Type B pancreatic cell (in vitro differentiated cells): ENCODE measurements around the gene ABCA2. TPM values are rescaled to one million over a fixed set of nuclear protein-coding genes. Genes with fewer than 3 reads are reported as not detected.

ENCODE experiments used
- DNase-seq: peaks from one replicate; pipeline ENCODE4 v3.0.0; 2021; ENCODE audit warnings: mixed read lengths; ENCODE audit not compliant: unreplicated experiment; ENCODE audit errors: extremely low spot score
- H3K27ac Mint-ChIP-seq: 2 replicates; pipeline ENCODE4 v1.8.0; 2021; ENCODE audit warnings: mild to moderate bottlenecking, mixed read lengths
- H3K27me3 Mint-ChIP-seq: 2 replicates; pipeline ENCODE4 v1.8.0; 2021; ENCODE audit warnings: mixed read lengths
- H3K36me3 Mint-ChIP-seq: 2 replicates; pipeline ENCODE4 v1.8.0; 2021; ENCODE audit warnings: mixed read lengths
- H3K4me1 Mint-ChIP-seq: one replicate; pipeline ENCODE4 v1.8.0; 2021; ENCODE audit warnings: mixed read lengths; ENCODE audit not compliant: unreplicated experiment
- H3K4me3 Mint-ChIP-seq: 2 replicates; pipeline ENCODE4 v1.8.0; 2021; ENCODE audit warnings: mild to moderate bottlenecking, mixed read lengths
- H3K9me3 Mint-ChIP-seq: 2 replicates; pipeline ENCODE4 v1.8.0; 2021; ENCODE audit warnings: mixed read lengths
- long read RNA-seq: library from polyadenylated mRNA; unstranded; transcript quantifications from one replicate; pipeline ENCODE4 v2.0.0, GENCODE V29; 2020
- total RNA-seq: library from RNA; stranded (reverse); gene quantifications from 2 replicates; pipeline ENCODE4 v1.2.1, GENCODE V29; 2021; ENCODE audit warnings: low replicate concordance
- TF ChIP-seq, protein P1 (sequence below): fragments of 200-600 bp; sonication (generic); conservative IDR thresholded peaks from 2 replicates; pipeline ENCODE4 v1.5.0; 2021; ENCODE audit warnings: antibody characterized with exemption, mild to moderate bottlenecking

The ABCA2 gene, protein sequence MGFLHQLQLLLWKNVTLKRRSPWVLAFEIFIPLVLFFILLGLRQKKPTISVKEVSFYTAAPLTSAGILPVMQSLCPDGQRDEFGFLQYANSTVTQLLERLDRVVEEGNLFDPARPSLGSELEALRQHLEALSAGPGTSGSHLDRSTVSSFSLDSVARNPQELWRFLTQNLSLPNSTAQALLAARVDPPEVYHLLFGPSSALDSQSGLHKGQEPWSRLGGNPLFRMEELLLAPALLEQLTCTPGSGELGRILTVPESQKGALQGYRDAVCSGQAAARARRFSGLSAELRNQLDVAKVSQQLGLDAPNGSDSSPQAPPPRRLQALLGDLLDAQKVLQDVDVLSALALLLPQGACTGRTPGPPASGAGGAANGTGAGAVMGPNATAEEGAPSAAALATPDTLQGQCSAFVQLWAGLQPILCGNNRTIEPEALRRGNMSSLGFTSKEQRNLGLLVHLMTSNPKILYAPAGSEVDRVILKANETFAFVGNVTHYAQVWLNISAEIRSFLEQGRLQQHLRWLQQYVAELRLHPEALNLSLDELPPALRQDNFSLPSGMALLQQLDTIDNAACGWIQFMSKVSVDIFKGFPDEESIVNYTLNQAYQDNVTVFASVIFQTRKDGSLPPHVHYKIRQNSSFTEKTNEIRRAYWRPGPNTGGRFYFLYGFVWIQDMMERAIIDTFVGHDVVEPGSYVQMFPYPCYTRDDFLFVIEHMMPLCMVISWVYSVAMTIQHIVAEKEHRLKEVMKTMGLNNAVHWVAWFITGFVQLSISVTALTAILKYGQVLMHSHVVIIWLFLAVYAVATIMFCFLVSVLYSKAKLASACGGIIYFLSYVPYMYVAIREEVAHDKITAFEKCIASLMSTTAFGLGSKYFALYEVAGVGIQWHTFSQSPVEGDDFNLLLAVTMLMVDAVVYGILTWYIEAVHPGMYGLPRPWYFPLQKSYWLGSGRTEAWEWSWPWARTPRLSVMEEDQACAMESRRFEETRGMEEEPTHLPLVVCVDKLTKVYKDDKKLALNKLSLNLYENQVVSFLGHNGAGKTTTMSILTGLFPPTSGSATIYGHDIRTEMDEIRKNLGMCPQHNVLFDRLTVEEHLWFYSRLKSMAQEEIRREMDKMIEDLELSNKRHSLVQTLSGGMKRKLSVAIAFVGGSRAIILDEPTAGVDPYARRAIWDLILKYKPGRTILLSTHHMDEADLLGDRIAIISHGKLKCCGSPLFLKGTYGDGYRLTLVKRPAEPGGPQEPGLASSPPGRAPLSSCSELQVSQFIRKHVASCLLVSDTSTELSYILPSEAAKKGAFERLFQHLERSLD (N-terminal part only)
- 44.7 and 47.7 TPM in 2 replicates for total RNA-seq
- long read RNA-seq, result 0 reads

DNA sequence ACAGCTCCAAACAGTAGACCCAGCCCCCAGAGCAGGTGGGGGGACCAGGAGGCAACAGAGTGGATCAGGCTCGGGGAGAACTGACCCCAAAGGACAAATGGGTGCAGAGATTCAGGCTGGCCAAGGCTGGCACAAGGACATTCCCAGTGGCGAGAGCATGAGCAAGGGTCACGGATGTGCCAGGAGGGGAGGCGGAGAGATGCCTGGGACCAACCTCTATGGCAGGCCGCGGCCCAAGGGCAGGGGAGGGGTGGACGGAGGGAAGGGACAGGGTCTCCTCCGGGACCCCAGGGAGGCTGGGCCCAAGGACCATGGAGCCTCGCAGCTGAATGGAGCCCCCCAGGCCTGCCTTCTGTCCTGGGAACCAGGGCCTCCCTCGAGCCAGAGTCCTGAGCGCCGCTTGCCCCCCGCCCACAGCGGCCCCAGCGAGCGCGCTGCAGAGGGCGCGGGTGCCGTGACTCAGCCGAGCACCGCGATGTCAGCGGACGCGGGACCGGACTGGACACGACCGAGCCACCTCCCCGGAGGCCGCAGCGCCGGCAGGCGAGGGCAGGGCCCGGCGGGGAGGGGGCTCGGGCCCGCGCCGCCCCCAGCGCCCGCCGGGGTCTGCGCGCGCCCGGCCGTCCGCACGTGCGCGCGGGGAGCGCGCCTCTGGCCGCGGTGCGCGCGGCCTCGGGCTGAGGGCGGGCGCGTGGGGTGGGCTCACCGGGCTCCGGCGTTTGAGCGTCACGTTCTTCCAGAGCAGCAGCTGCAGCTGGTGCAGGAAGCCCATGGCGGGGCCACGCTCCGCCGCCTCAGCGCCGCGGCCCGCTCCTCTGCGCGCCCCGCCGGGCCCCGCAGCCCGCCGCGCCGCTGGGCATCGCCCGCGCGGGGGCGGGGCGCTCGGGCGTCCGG lies at the start of gene ABCA2:
TSS of gene ABCA2 (minus strand) at position 869 of the 894 bp plus-strand sequence. CDS start at position 772, 97 bp downstream.
- H3K36me3 Mint-ChIP-seq, result no peaks in the 10 kb centered on the region
- no peak for DNase-seq
- no peak within 1 kb of the TSS for H3K27ac Mint-ChIP-seq

DNA sequence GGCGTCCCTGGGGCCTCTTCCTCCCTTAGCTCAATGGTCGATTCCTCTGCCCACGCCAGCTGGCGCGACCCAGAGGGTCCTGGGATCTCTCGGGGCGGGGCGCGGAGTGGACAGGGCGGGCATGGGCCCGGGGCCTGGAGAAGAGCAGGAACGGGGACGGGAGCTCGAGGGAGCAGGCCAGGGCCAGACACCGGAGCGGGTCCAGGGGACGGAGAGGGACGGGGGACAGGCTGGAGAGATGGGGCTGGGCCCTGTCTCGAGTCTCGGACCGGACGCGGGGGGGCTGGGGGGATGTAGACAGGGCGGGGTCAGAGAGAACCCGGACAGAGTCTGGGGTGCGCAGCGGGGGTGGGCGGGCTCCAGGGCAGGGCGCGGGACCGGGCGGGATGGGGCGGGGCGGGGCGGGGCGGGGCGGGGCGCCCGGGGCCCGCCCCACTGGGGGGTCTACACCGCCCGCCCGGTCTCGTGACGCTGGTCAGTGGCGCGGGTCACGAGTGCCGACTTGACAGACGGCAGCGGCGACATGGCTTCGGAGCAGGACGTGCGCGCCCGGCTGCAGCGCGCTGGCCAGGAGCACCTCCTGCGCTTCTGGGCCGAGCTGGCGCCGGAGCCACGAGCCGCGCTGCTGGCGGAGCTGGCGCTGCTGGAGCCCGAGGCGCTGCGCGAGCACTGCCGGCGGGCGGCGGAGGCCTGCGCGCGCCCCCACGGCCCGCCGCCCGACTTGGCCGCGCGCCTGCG lies 49.1 kb upstream of the ABCA2 start, which contains the start of gene UAP1L1:
TSS of gene UAP1L1 (plus strand) at position 508 of the 738 bp plus-strand sequence. CDS start at position 524, 16 bp downstream.
- peak within 1 kb of the TSS; percentile 74 for H3K4me3 Mint-ChIP-seq
- no peaks in the 10 kb centered on the region for H3K9me3 Mint-ChIP-seq
- peaks cover 57% of the 10 kb centered on the region for H3K27me3 Mint-ChIP-seq
- H3K4me1 Mint-ChIP-seq, result no peaks in the 10 kb centered on the region
- H3K27ac Mint-ChIP-seq, result no peak within 1 kb of the TSS
- TF ChIP-seq, protein P1, sequence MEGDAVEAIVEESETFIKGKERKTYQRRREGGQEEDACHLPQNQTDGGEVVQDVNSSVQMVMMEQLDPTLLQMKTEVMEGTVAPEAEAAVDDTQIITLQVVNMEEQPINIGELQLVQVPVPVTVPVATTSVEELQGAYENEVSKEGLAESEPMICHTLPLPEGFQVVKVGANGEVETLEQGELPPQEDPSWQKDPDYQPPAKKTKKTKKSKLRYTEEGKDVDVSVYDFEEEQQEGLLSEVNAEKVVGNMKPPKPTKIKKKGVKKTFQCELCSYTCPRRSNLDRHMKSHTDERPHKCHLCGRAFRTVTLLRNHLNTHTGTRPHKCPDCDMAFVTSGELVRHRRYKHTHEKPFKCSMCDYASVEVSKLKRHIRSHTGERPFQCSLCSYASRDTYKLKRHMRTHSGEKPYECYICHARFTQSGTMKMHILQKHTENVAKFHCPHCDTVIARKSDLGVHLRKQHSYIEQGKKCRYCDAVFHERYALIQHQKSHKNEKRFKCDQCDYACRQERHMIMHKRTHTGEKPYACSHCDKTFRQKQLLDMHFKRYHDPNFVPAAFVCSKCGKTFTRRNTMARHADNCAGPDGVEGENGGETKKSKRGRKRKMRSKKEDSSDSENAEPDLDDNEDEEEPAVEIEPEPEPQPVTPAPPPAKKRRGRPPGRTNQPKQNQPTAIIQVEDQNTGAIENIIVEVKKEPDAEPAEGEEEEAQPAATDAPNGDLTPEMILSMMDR, result no peak
- no peaks in the 10 kb centered on the region for H3K36me3 Mint-ChIP-seq
- DNase-seq, result no peak

More for the DNA sequence above, at the start of gene ABCA2:
- Mint-ChIP-seq H3K9me3 (no peaks in the 10 kb centered on the region), H3K27me3 (no peaks in the 10 kb centered on the region), H3K4me1 (no peaks in the 10 kb centered on the region), H3K4me3 (peak within 1 kb of the TSS; percentile 88)
- TF ChIP-seq, protein P1, result no peak

DNA sequence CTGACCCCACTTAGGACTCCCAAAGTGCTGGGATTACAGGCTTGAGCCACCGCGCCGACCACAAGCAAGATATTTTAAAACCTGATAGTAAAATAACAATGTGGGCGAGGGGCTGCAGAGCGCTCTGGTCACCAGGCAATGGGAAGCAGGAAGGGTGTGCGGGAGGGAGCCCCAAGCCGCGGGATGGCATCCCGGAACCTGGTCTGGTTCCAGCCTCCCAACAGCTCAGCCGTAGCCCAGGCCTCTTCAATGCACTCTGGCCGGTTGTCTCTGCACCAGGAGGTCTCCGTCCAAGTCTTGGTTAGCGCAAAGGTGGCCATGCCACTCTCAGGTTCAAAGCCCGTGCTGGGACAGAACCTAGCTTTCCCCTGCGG lies 48.6 kb upstream of the ABCA2 start:
- Mint-ChIP-seq H3K9me3 (no peaks in the 10 kb centered on the region), H3K4me3 (peak overlapping the region; percentile 69), H3K4me1 (peaks cover under 1% of the 10 kb centered on the region), H3K27me3 (peaks cover 52% of the 10 kb centered on the region), H3K27ac (no peak overlapping the region), H3K36me3 (no peaks in the 10 kb centered on the region)
- DNase-seq, result no peak
- TF ChIP-seq, protein P1, result no peak

DNA sequence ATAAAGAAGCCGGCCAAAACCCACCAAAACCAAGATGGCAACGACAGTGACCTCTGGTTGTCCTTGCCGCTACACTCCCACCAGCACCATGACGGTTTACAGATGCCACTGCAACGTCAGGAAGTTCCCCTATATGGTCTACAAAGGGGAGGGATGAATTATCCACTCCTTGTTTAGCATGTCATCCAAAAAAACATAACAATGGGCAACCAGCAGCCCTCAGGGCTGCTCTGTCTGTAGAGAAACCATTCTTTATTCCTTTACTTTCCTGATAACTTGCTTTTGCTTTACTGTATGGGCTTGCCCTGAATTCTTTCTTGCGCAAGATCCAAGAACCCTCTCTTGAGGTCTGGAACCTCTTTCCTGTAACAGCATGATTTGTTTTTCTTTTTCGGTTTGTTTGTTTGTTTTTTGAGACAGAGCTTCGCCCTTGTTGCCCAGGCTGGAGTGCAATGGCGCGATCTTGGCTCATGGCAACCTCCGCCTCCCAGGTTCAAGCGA lies 47.3 kb upstream of the ABCA2 start:
- H3K4me3 Mint-ChIP-seq, result no peak overlapping the region
- no peak overlapping the region for H3K27ac Mint-ChIP-seq
- TF ChIP-seq, protein P1, result no peak
- DNase-seq, result no peak
- peaks cover 49% of the 10 kb centered on the region for H3K27me3 Mint-ChIP-seq
- peaks cover 8% of the 10 kb centered on the region for H3K4me1 Mint-ChIP-seq
- H3K9me3 Mint-ChIP-seq, result no peaks in the 10 kb centered on the region
- H3K36me3 Mint-ChIP-seq, result no peaks in the 10 kb centered on the region
